Activated T-cell treated with anti-CD3 and anti-CD28 coated beads, Interleukin-2, amount 50 U/mL, for 24 hours (primary cell): ENCODE measurements around the gene ADAMTS9.

Experiments used
- DNase-seq: peaks from one replicate; pipeline ENCODE4 v3.0.0-alpha.2; 2020
- H3K27ac Mint-ChIP-seq: 2 replicates; pipeline ENCODE4 v1.8.0; 2020; ENCODE audit warnings: mild to moderate bottlenecking, mixed read lengths
- H3K27me3 Mint-ChIP-seq: 2 replicates; pipeline ENCODE4 v1.8.0; 2020; ENCODE audit warnings: mixed read lengths
- H3K36me3 Mint-ChIP-seq: 2 replicates; pipeline ENCODE4 v1.8.0; 2020; ENCODE audit warnings: low read depth, mixed read lengths
- H3K4me1 Mint-ChIP-seq: 2 replicates; pipeline ENCODE4 v1.8.0; 2020; ENCODE audit warnings: low read depth, mixed read lengths
- H3K4me3 Mint-ChIP-seq: 2 replicates; pipeline ENCODE4 v1.8.0; 2020; ENCODE audit warnings: mild to moderate bottlenecking, moderate library complexity, mixed read lengths
- H3K9me3 Mint-ChIP-seq: 2 replicates; pipeline ENCODE4 v1.8.0; 2020; ENCODE audit warnings: mixed read lengths

ADAMTS9 gene, protein sequence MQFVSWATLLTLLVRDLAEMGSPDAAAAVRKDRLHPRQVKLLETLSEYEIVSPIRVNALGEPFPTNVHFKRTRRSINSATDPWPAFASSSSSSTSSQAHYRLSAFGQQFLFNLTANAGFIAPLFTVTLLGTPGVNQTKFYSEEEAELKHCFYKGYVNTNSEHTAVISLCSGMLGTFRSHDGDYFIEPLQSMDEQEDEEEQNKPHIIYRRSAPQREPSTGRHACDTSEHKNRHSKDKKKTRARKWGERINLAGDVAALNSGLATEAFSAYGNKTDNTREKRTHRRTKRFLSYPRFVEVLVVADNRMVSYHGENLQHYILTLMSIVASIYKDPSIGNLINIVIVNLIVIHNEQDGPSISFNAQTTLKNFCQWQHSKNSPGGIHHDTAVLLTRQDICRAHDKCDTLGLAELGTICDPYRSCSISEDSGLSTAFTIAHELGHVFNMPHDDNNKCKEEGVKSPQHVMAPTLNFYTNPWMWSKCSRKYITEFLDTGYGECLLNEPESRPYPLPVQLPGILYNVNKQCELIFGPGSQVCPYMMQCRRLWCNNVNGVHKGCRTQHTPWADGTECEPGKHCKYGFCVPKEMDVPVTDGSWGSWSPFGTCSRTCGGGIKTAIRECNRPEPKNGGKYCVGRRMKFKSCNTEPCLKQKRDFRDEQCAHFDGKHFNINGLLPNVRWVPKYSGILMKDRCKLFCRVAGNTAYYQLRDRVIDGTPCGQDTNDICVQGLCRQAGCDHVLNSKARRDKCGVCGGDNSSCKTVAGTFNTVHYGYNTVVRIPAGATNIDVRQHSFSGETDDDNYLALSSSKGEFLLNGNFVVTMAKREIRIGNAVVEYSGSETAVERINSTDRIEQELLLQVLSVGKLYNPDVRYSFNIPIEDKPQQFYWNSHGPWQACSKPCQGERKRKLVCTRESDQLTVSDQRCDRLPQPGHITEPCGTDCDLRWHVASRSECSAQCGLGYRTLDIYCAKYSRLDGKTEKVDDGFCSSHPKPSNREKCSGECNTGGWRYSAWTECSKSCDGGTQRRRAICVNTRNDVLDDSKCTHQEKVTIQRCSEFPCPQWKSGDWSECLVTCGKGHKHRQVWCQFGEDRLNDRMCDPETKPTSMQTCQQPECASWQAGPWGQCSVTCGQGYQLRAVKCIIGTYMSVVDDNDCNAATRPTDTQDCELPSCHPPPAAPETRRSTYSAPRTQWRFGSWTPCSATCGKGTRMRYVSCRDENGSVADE (N-terminal part only)

DNA sequence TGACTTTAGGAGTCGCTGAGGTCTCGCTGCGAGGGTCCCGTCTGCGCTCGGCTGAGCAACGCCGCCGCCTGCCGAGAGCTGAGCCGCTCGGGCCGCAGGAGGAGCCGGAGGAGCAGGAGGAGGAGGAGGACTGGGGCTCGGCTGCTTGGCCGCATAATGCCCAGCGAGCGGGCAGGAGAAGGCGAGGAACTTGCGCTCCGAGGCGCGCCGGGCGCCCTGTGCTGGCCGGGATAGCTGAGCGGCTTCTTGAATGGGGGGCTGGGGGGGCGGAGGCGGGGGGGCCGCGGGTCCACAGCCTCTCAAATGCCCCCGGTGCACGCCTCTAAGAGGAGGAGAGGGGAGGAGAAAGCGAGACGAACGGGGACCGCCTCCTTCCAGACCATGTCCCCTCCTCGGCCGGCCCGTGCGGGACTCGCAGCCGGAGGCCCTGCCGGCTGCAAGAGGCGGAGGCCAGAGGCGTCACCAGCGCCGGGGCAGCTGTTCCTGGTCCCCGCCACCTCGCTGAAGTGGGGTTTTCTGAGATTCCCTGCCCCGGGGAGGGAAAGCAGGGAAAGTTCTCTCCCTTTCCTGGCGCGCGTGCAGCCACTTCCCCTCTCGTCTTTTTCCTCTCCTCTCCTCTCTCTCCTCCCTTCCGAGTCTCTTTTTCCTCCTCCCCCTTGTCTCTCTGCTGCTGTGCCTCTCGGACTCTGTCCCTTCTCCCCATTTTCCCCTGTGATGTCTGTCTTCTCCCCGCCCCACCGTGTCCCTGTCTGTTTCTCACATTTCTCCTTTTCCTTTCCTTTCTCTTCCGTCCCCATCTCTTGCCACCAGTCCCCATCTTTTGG is at the start of gene ADAMTS9:
Gene ADAMTS9 (minus strand): TSS at position 220 of the 824 bp plus-strand sequence. CDS start 343 bp downstream, outside the sequence.
- H3K27me3 Mint-ChIP-seq: peaks cover 55% of the 10 kb centered on the region
- H3K4me3 Mint-ChIP-seq: no peak within 1 kb of the TSS
- no peaks in the 10 kb centered on the region for H3K36me3 Mint-ChIP-seq
- no peaks in the 10 kb centered on the region for H3K9me3 Mint-ChIP-seq
- H3K4me1 Mint-ChIP-seq: peaks cover 12% of the 10 kb centered on the region
- H3K27ac Mint-ChIP-seq: no peak within 1 kb of the TSS
- DNase-seq: no peak

DNA sequence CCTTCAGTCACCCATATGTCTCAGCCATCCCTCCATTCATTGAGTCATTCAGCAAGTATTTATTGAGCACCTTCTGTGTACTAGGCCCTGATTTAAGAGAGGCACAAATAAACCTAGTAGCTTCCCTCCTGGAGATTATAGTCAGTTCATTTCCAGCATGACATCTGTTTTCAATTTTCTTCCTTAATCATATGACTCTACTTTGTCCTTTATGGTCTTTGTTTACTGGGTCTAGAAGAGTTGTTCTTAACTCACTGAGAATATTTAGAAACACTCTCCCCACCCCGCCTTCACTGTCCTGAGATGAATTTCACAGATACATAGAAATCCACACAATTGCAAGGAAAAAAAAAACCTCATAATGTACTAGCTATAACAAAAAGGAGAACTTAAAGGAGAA is 44.8 kb upstream of the ADAMTS9 start:
- no peaks in the 10 kb centered on the region for H3K4me1 Mint-ChIP-seq
- H3K27ac Mint-ChIP-seq: no peak overlapping the region
- peaks cover 21% of the 10 kb centered on the region for H3K9me3 Mint-ChIP-seq
- H3K4me3 Mint-ChIP-seq: no peak overlapping the region
- no peaks in the 10 kb centered on the region for H3K36me3 Mint-ChIP-seq
- no peak for DNase-seq
- H3K27me3 Mint-ChIP-seq: no peaks in the 10 kb centered on the region

DNA sequence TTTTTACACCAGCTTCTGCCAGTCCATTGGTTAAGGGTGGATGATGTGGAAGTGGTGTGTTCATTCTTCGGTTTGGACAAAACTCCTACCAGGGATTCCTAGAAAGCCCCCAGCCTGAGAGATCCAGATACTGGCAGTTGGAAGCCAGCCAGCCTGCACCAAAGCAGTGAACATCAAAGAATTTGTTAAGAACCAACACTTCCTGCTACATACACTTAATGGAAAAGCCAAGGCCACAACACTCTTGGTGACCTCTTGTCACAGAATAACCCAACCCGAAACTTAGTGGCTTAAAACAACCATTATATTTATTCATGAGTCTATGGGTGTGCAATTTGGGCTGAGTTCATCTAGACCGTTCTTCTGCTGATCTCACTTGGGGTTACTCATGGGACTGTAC is 42.9 kb upstream of the ADAMTS9 start:
- Mint-ChIP-seq H3K27me3 (no peaks in the 10 kb centered on the region), H3K27ac (no peak overlapping the region), H3K4me1 (no peaks in the 10 kb centered on the region), H3K36me3 (no peaks in the 10 kb centered on the region), H3K9me3 (peaks cover 21% of the 10 kb centered on the region), H3K4me3 (no peak overlapping the region)
- no peak for DNase-seq

DNA sequence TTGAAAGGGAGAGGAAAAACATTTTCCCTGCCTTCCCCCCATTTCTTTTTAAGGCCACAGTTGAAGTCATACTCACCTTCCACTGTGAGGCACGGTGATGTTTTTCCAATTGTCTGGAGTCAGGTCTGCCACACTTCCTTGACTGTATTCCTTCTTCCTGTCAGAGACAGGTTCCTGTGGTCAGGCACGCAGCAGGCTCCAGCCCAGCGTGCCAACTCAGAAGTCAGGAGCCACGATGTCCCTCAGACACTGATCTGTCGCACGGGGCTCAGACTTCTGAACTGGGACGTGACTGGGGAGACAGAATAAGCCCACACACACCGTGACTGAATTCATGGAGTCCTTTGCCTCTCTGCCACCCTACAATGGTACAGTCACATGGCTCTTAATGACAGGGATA is 41.2 kb upstream of the ADAMTS9 start:
- no peaks in the 10 kb centered on the region for H3K36me3 Mint-ChIP-seq
- H3K4me3 Mint-ChIP-seq: no peak overlapping the region
- H3K27ac Mint-ChIP-seq: no peak overlapping the region
- peaks cover 19% of the 10 kb centered on the region for H3K9me3 Mint-ChIP-seq
- DNase-seq: no peak
- H3K27me3 Mint-ChIP-seq: no peaks in the 10 kb centered on the region
- H3K4me1 Mint-ChIP-seq: no peaks in the 10 kb centered on the region

DNA sequence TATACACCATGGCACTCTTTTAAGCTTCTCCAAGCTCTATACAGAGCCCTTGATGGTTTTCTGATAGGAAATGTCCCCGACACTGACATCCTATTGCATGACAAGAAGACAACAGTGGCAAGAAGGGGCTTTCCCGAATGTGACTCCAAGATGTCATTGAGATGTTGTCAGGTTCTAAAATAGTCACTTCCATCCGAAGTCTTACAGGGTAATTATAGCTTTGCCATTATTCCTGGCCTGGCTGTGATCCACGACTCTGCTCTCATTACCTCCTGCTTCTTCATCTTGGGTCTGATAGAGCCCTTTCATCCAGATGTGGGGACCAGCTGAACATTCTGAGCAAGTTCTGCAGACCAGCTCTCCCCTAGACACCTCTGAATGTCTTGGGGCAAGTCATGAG is 40.6 kb upstream of the ADAMTS9 start:
- no peak overlapping the region for H3K4me3 Mint-ChIP-seq
- H3K36me3 Mint-ChIP-seq: no peaks in the 10 kb centered on the region
- no peaks in the 10 kb centered on the region for H3K27me3 Mint-ChIP-seq

DNA sequence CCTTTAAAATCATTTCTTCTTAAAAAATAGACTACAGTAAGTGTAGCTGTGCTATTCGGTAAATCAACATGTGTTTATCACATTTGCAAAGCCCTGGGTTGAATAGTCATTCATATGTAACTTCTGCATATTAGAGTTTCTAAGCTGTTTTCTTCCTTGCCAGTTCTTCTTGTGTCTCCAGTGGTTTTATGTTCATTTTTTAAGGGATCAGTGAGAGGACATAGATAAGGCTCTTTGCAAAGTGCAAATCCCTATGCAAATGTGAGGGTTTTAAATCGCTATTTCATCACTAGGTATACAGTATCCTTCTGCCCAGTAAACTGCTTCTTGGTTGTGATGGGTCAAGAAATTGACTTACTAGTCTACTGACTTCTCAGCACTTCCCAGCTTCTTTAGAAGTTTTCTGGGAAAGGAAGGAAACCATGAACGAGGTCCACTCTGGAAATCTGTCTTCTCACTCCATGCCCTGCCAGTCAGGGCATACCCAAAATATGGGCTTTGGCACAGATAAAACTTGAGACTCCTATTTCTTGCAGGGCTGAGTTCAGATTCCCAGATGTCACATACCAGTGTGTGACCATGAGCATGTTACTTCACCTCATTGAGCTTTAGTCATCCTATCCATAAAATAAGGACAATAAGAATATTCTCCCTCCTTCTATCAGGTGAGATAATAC is 38.8 kb upstream of the ADAMTS9 start:
- Mint-ChIP-seq H3K27ac (no peak overlapping the region), H3K4me3 (no peak overlapping the region), H3K27me3 (no peaks in the 10 kb centered on the region), H3K9me3 (peaks cover 4% of the 10 kb centered on the region), H3K4me1 (no peaks in the 10 kb centered on the region), H3K36me3 (no peaks in the 10 kb centered on the region)
- DNase-seq: no peak

More for the DNA sequence above, 40.6 kb upstream of the ADAMTS9 start:
- Mint-ChIP-seq H3K9me3 (peaks cover 19% of the 10 kb centered on the region), H3K27ac (no peak overlapping the region), H3K4me1 (no peaks in the 10 kb centered on the region)
- no peak for DNase-seq

DNA sequence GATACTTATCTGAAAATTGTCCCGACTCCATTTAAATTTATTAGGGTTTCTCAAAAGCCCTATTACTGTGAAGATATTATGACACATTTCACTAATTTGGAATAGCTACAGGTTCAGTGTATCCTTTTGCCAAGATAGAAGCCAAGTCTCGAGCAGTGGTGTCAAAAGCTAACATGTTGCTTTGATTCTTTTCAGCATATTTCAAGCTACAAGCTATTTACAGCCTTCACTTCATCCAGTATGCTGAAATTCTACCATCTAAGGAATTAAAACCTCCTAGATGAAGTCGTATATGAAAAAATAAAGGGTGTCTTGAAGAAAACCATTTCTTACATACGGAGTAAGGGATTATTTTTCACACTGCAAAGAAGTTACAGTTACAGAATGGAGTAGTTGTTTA is 31.2 kb upstream of the ADAMTS9 start:
- peaks cover 5% of the 10 kb centered on the region for H3K9me3 Mint-ChIP-seq
- no peaks in the 10 kb centered on the region for H3K27me3 Mint-ChIP-seq
- no peak overlapping the region for H3K27ac Mint-ChIP-seq
- no peaks in the 10 kb centered on the region for H3K36me3 Mint-ChIP-seq
- H3K4me1 Mint-ChIP-seq: no peaks in the 10 kb centered on the region
- H3K4me3 Mint-ChIP-seq: no peak overlapping the region
- no peak for DNase-seq

DNA sequence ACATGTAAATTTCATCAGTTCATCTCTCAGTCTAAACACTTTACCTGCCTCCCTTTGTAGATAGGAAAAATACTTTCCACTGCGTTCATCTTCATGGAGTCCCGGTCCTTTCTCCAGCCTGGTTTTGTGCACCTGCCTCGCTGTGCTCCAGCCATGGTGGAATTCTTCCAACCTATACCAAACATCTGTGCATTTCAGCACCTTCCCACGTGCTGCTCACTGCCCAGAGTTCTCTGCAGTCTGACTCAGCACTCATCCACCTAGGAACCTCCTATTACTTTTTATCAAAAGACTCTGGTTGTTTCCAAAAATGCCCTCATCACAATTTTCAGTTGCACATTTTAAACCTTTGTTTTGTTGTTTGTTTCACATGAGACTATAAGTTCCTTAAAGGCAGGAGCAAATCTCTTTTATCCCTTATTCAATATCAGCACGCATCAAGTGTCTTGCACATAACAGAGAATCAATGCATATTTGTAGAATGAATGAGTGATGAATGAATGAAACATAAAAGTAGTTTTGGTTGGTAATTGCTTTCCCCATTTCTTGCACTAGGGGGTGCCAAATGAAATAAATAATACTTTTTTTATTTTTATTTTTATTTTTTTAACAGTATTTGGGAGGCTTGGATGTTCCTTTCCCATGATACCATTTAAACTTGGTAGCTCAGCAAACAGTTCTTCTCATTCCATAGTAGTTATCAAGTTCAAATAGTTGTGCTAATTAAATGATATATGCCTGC is 30.2 kb upstream of the ADAMTS9 start:
- H3K4me1 Mint-ChIP-seq: no peaks in the 10 kb centered on the region
- H3K36me3 Mint-ChIP-seq: no peaks in the 10 kb centered on the region
- no peak overlapping the region for H3K4me3 Mint-ChIP-seq
- no peaks in the 10 kb centered on the region for H3K27me3 Mint-ChIP-seq
- peaks cover 5% of the 10 kb centered on the region for H3K9me3 Mint-ChIP-seq
- no peak for DNase-seq
- no peak overlapping the region for H3K27ac Mint-ChIP-seq

DNA sequence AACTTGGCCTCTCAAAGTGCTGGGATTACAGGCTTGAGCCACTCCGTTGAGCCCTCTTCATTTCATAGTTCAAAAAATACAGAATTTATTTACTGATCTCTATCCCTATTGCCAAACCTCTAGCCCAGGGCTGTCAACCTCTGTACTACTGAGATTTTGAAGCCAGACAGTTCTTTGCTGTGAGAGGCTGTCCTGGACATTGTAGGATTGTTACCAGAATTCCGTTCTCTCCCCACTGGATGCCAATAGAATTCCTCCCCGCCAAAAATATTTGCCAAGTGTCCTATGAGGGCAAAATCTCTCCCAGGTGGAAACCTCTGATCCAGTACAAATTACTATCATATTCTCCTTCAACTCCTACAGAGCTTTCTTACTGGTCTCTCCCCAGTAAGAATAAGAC is 29.6 kb upstream of the ADAMTS9 start:
- H3K4me1 Mint-ChIP-seq: no peaks in the 10 kb centered on the region

DNA sequence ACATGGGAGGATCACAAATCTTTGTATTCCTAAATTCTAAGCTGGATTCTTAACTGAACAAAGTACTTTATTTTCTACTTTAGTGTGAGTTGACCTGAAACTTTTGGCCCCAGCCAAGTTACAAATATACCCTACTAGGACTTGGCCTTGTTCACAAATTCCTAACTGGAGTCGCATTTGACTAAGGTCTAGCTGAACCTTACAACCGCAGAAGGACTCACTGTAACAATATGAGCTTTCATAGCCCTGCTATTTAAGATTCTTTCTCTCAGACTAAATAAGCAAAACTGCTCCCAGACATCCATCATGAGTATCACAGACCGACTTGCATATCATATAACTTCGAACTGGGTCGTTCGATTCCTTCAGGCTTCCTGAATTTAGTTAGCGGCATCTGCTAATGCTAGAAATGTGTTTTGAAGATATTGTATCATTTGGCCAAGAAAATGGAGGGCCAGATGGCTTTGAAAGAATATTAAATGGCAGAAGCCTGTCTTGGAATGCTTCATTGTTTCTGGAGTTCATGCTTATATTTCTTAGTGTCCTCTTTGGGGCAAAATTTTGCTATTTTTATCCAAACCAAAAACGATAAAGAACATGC is 28.4 kb upstream of the ADAMTS9 start:
- no peak for DNase-seq
- no peak overlapping the region for H3K27ac Mint-ChIP-seq
- no peaks in the 10 kb centered on the region for H3K36me3 Mint-ChIP-seq
- H3K4me1 Mint-ChIP-seq: no peaks in the 10 kb centered on the region
- H3K4me3 Mint-ChIP-seq: no peak overlapping the region
- peaks cover 8% of the 10 kb centered on the region for H3K9me3 Mint-ChIP-seq
- H3K27me3 Mint-ChIP-seq: no peaks in the 10 kb centered on the region

More for the DNA sequence above, 29.6 kb upstream of the ADAMTS9 start:
- Mint-ChIP-seq H3K27ac (no peak overlapping the region), H3K4me3 (no peak overlapping the region), H3K9me3 (peaks cover 5% of the 10 kb centered on the region), H3K27me3 (no peaks in the 10 kb centered on the region), H3K36me3 (no peaks in the 10 kb centered on the region)
- DNase-seq: no peak

DNA sequence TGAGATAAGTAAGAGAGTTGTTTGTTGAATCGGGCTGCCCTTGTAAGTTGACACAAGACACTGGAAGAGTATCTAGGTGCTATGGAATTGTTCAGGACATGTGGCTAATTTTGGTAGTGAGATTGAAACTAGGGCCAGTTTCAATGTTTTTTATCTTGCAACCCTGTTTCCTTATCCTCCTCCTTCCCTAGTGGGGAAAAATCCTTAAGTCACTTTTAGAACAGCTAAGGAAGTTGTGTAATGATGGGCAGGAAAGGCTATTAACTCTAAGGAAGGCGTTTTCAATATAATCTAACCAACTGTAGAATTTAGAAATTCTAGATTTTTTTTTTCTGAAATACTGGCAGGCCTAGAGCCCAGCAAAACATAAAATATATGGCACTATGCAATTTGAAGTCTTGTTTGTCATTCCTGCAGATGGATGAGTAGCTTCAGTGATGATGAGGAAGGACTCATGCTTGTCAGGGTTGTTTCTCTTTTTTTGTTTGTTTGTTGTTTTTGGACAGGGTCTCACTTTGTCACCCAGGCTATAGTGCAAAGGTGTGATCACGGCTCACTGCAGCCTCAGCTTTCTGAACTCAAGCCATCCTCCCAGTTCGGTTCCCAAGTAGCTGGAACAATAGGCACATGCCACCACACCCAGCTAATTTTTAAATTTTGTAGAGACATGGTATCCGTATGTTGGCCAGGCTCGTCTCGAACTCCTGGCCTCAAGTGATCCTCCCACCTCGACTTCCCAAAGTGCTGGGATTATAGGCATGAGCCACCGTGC is 27.6 kb upstream of the ADAMTS9 start:
- Mint-ChIP-seq H3K36me3 (no peaks in the 10 kb centered on the region), H3K9me3 (peaks cover 8% of the 10 kb centered on the region), H3K4me3 (no peak overlapping the region), H3K27ac (no peak overlapping the region), H3K27me3 (no peaks in the 10 kb centered on the region), H3K4me1 (no peaks in the 10 kb centered on the region)
- DNase-seq: no peak

DNA sequence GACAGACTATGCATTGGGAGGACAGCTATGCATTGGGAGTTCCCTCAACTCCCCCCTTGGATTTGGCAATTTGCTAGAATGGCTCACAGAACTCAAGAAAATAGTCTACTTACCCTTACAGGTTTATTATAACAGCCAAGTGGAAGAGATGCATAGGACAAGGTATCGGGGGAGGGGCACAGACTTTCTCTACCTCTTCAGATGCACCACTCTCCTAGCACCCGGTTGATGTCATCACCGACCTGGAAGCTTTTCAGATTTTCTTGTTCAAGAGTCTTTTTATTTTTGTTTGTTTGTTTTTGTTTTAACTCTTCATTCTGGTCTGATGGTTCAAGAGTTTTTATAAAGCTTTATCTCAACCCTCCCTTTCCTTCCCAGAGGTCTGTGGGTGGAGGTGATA is 20.7 kb upstream of the ADAMTS9 start:
- no peaks in the 10 kb centered on the region for H3K4me1 Mint-ChIP-seq
- H3K27ac Mint-ChIP-seq: no peak overlapping the region
- no peak for DNase-seq
- H3K27me3 Mint-ChIP-seq: no peaks in the 10 kb centered on the region
- H3K4me3 Mint-ChIP-seq: no peak overlapping the region
- peaks cover 18% of the 10 kb centered on the region for H3K9me3 Mint-ChIP-seq
- H3K36me3 Mint-ChIP-seq: no peaks in the 10 kb centered on the region
